ENCODE data around the gene SLC7A6. TPM values are rescaled to one million over a fixed set of nuclear protein-coding genes. Genes with fewer than 3 reads are reported as not detected.

SLC7A6 gene
- total RNA-seq, 1 experiment from 2014 or later: 267 TPM

- intact Hi-C loops (cut with micrococcal nuclease; ENCODE audit: unreplicated experiment): no loop called here
- peaks cover 89% of the 10 kb centered on the region for H3K36me3 Mint-ChIP-seq (ENCODE audit: insufficient read depth, unreplicated experiment)
- no peak for TF ChIP-seq CTCF (IDR thresholded peaks at IDR 0.05; ENCODE audit: insufficient read depth in 1 of 2, low read depth in 1 of 2, low read length in 1 of 2, severe bottlenecking in 1 of 2, unreplicated experiment in 1 of 2)
- peak overlapping the region; percentile 92 for H3K27ac Mint-ChIP-seq (ENCODE audit: unreplicated experiment)
- H3K9me3 Mint-ChIP-seq (ENCODE audit: unreplicated experiment): no peaks in the 10 kb centered on the region
- peaks cover 42% of the 10 kb centered on the region for H3K4me1 Mint-ChIP-seq (ENCODE audit: low read depth, unreplicated experiment)
- POLR2A ChIA-PET: interaction anchor here (0.5 to 1.9 kb wide), 5 partner anchors 21 to 267 kb away, joined by 3 to 20 read pairs (median 4); partner anchors contain the start of genes PRMT7, SLC7A6 and SLC7A6OS
- DNase-seq: no peak
- CTCF ChIA-PET: interaction anchor here (0.8 to 1.9 kb wide), 9 partner anchors 21 to 116 kb away, joined by 3 to 23 read pairs (median 4); partner anchors contain the start of genes PRMT7, SLC7A6, SLC7A6OS and SMPD3
- Histone ChIP-seq H3K36me3 (ENCODE audit: control insufficient read depth, insufficient read depth, low read length) (no peaks in the 10 kb centered on the region; the same call in none of the 2 replicates), H3K9me3 (no peaks in the 10 kb centered on the region), H3K4me1 (peaks cover 65% of the 10 kb centered on the region), H3K4me3 (ENCODE audit: low read depth, low read length) (no peak overlapping the region), H3K27me3 (replicated peaks; ENCODE audit: control insufficient read depth, insufficient read depth, low read length) (no peaks in the 10 kb centered on the region)
- peak overlapping the region; percentile 63 for H3K4me3 Mint-ChIP-seq (ENCODE audit: unreplicated experiment)
- no TSS peak for BruUV-seq (replicated peaks)
- no peaks in the 10 kb centered on the region for H3K27me3 Mint-ChIP-seq (ENCODE audit: insufficient read depth, unreplicated experiment)
Measured at GRCh38 chr16:68331879-68332410, 67.6 kb downstream of the SLC7A6 start.

- no peaks in the 10 kb centered on the region for H3K27me3 Mint-ChIP-seq (ENCODE audit: insufficient read depth, unreplicated experiment)
- H3K36me3 ChIP-seq (ENCODE audit: control insufficient read depth, insufficient read depth, low read length): peaks cover 2% of the 10 kb centered on the region
- no TSS peak for BruUV-seq (replicated peaks)
- H3K9me3 Mint-ChIP-seq (ENCODE audit: unreplicated experiment): no peaks in the 10 kb centered on the region
- H3K36me3 Mint-ChIP-seq (ENCODE audit: insufficient read depth, unreplicated experiment): peaks cover 90% of the 10 kb centered on the region
- H3K27me3 ChIP-seq (replicated peaks; ENCODE audit: control insufficient read depth, insufficient read depth, low read length): no peaks in the 10 kb centered on the region
- ChIA-PET POLR2A (interaction anchor here (0.6 to 1.9 kb wide), 3 partner anchors 22 to 96 kb away, joined by 3 to 20 read pairs (median 8); partner anchors contain the start of genes PRMT7, SLC7A6 and SLC7A6OS), CTCF (interaction anchor here (0.8 to 1.9 kb wide), 8 partner anchors 22 to 116 kb away, joined by 3 to 23 read pairs (median 4); partner anchors contain the start of genes PRMT7, SLC7A6, SLC7A6OS and SMPD3)
- peak; percentile 71 to 85 for DNase-seq
- peak overlapping the region; percentile 63 for H3K4me3 Mint-ChIP-seq (ENCODE audit: unreplicated experiment)
- H3K4me1 ChIP-seq: peaks cover 59% of the 10 kb centered on the region
- H3K27ac Mint-ChIP-seq (ENCODE audit: unreplicated experiment): peak overlapping the region; percentile 92
- H3K4me3 ChIP-seq (ENCODE audit: low read depth, low read length): no peak overlapping the region
- H3K9me3 ChIP-seq: no peaks in the 10 kb centered on the region
- intact Hi-C loops (cut with micrococcal nuclease; ENCODE audit: unreplicated experiment): no loop called here
- TF ChIP-seq CTCF (IDR thresholded peaks at IDR 0.05; ENCODE audit: insufficient read depth in 1 of 2, low read depth in 1 of 2, low read length in 1 of 2, severe bottlenecking in 1 of 2, unreplicated experiment in 1 of 2): no peak
- H3K4me1 Mint-ChIP-seq (ENCODE audit: low read depth, unreplicated experiment): peaks cover 36% of the 10 kb centered on the region
Measured at GRCh38 chr16:68332411-68333121, 68.2 kb downstream of the SLC7A6 start.

- Mint-ChIP-seq H3K9me3 (ENCODE audit: unreplicated experiment) (no peaks in the 10 kb centered on the region), H3K27ac (ENCODE audit: unreplicated experiment) (peak overlapping the region; percentile 15), H3K4me3 (ENCODE audit: unreplicated experiment) (no peak overlapping the region), H3K4me1 (ENCODE audit: low read depth, unreplicated experiment) (peaks cover 28% of the 10 kb centered on the region), H3K27me3 (ENCODE audit: insufficient read depth, unreplicated experiment) (no peaks in the 10 kb centered on the region), H3K36me3 (ENCODE audit: insufficient read depth, unreplicated experiment) (peaks cover 87% of the 10 kb centered on the region)
- H3K36me3 ChIP-seq (ENCODE audit: control insufficient read depth, insufficient read depth, low read length): peaks cover 6% of the 10 kb centered on the region
- no TSS peak for BruUV-seq (replicated peaks)
- peaks cover 42% of the 10 kb centered on the region for H3K4me1 ChIP-seq
- intact Hi-C loops (cut with micrococcal nuclease; ENCODE audit: unreplicated experiment): no loop called here
- ChIA-PET CTCF (no interaction called here), POLR2A (no interaction called here)
- H3K9me3 ChIP-seq: no peaks in the 10 kb centered on the region
- no peak for DNase-seq
- H3K4me3 ChIP-seq (ENCODE audit: low read depth, low read length): no peak overlapping the region
- no peak for TF ChIP-seq CTCF (IDR thresholded peaks at IDR 0.05; ENCODE audit: insufficient read depth in 1 of 2, low read depth in 1 of 2, low read length in 1 of 2, severe bottlenecking in 1 of 2, unreplicated experiment in 1 of 2)
- H3K27me3 ChIP-seq (replicated peaks; ENCODE audit: control insufficient read depth, insufficient read depth, low read length): no peaks in the 10 kb centered on the region
Measured at GRCh38 chr16:68335175-68335574, 70.8 kb downstream of the SLC7A6 start.
